ENCODE results near the gene C2CD2L.
A peak's percentile ranks its signal among the peaks of the same experiment; 100 is the strongest.

C2CD2L gene

DNA sequence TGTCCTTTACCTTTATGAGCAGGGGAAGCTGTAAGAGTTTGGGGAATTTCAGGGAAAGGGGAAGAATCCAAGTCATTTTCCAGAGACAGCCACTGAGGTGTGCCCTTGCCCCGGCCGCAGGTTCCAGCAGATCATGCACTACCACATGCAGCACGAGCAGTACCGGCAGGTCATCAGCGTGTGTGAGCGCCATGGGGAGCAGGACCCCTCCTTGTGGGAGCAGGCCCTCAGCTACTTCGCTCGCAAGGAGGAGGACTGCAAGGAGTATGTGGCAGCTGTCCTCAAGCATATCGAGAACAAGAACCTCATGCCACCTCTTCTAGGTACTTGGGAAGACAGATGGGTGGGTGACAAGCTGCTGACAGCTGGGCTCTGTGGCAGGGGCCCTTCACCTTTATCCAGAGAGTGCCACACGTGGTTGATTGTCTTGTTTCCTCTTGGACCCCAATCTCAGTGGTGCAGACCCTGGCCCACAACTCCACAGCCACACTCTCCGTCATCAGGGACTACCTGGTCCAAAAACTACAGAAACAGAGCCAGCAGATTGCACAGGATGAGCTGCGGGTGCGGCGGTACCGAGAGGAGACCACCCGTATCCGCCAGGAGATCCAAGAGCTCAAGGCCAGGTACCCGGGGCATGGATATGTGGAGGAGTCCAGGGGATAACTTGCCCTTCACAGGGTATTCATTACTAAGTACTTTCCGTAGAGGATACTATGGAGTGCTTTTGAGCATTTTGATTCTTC lies 28.3 kb upstream of the C2CD2L start:
- DNase-seq (ENCODE audit: insufficient read length, low spot score) = no peak
- no peak for TF ChIP-seq CTCF (IDR thresholded peaks at IDR 0.05; ENCODE audit: insufficient read depth, missing control alignments)
- FAIRE-seq = no peak

DNA sequence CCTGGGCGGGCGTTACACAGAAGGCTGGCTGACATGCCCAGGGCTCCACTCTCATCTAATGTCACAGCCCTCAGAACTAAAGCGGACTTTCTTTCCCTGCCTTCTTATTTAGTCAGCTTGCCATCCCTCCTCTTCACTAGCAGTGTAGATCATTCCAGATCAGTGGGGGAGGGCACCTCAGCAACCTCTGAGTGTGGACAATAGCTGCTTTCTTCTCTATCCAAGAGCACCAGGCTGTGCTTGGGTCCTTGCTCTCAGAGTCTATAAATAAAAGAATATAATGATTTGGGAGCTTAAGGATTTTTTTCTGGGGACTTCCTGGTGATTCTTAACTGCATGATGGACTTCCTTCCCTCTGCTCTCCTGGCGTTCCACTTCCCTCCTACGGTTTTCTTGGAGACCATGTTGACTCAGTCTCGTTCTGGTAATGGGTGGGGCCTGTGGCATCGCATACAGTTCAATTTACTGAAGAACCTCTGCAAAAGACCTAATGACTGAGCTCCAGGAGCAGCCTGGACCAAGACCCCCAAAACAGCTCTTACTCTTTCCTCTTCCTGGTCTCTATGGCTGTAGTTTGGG lies 25.4 kb upstream of the C2CD2L start:
- DNase-seq (ENCODE audit: insufficient read length, low spot score) (no peak), FAIRE-seq (no peak)
- no peak for TF ChIP-seq CTCF (IDR thresholded peaks at IDR 0.05; ENCODE audit: insufficient read depth, missing control alignments)

GRCh38 chr11:119084663-119085436 lies 22.3 kb upstream of the C2CD2L start, which contains the start of gene HMBS:
HMBS (plus strand) TSS chr11:119084881; CDS start chr11:119085034, 153 bp downstream.
- FAIRE-seq (no peak), DNase-seq (ENCODE audit: insufficient read length, low spot score) (peak; percentile 79)
- no peak for TF ChIP-seq CTCF (IDR thresholded peaks at IDR 0.05; ENCODE audit: insufficient read depth, missing control alignments)

DNA sequence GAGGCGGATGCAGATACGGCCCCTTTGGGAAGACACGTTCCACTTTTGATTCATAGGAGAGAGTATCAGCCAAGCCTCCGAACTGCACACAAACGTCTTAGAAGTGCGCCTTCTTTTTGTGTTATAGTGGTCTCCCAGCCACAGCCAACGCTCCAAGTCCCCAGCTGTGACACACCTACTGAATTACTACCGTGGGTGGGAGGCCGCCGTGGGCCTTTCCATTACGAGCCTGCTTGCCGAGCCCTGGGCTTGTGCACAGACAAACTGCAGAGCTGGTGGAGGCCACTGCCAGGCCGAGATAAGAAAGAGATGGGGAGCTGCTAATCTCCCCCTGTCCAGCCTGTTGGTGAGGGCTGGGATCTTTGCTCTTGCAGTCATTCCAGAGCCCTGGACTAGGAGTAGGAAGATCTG lies 21.7 kb upstream of the C2CD2L start:
- no peak for TF ChIP-seq CTCF (IDR thresholded peaks at IDR 0.05; ENCODE audit: insufficient read depth, missing control alignments)
- no peak for DNase-seq (ENCODE audit: insufficient read length, low spot score)

GRCh38 chr11:119087123-119087522 lies 20.0 kb upstream of the C2CD2L start:
- no peak for DNase-seq (ENCODE audit: insufficient read length, low spot score)
- no peak for TF ChIP-seq CTCF (IDR thresholded peaks at IDR 0.05; ENCODE audit: insufficient read depth, missing control alignments)
- no peak for FAIRE-seq

More for the DNA sequence above, 21.7 kb upstream of the C2CD2L start:
- FAIRE-seq = no peak

- FAIRE-seq (no peak), DNase-seq (ENCODE audit: insufficient read length, low spot score) (no peak)
- no peak for TF ChIP-seq CTCF (IDR thresholded peaks at IDR 0.05; ENCODE audit: insufficient read depth, missing control alignments)
Observed at GRCh38 chr11:119087747-119088241, 19.4 kb upstream of the C2CD2L start.
